GM12873 (cell line): ENCODE data around the gene CDT1.

Experiments
- CTCF ChIP-seq: IDR thresholded peaks from 2 replicates; pipeline ENCODE4 v1.5.1; 2012; ENCODE audit warnings: low read depth, mild to moderate bottlenecking, moderate library complexity, low read length, control low read depth; ENCODE audit not compliant: insufficient read depth; ENCODE audit errors: missing control alignments

The CDT1 gene

GRCh38 chr16:88821168-88821850 is 17.7 kb downstream of the CDT1 start:
- no peak for TF ChIP-seq CTCF

- no peak for TF ChIP-seq CTCF
Measured at GRCh38 chr16:88822281-88823040, 18.9 kb downstream of the CDT1 start.

GRCh38 chr16:88824256-88825077 is 20.9 kb downstream of the CDT1 start:
- TF ChIP-seq CTCF = no peak

- TF ChIP-seq CTCF = no peak
Measured at GRCh38 chr16:88825146-88825545, 21.6 kb downstream of the CDT1 start.

- TF ChIP-seq CTCF = no peak
Measured at GRCh38 chr16:88826070-88826840, 22.7 kb downstream of the CDT1 start.

GRCh38 chr16:88827727-88828126 is 24.1 kb downstream of the CDT1 start:
- no peak for TF ChIP-seq CTCF

GRCh38 chr16:88828711-88829110 is 25.1 kb downstream of the CDT1 start:
- TF ChIP-seq CTCF = no peak
